GM10266 (cell line): ENCODE measurements around the gene RCE1.

Source experiments
- DNase-seq: peaks from one replicate; pipeline ENCODE4 v3.0.0; 2012; ENCODE audit errors: extremely low spot score
- TF ChIP-seq, protein P1 (sequence below): IDR thresholded peaks from 2 replicates; pipeline ENCODE4 v1.5.1; 2012; ENCODE audit warnings: mild to moderate bottlenecking, low read depth; ENCODE audit not compliant: control insufficient read depth, insufficient read depth; ENCODE audit errors: missing control alignments

RCE1 gene

DNA sequence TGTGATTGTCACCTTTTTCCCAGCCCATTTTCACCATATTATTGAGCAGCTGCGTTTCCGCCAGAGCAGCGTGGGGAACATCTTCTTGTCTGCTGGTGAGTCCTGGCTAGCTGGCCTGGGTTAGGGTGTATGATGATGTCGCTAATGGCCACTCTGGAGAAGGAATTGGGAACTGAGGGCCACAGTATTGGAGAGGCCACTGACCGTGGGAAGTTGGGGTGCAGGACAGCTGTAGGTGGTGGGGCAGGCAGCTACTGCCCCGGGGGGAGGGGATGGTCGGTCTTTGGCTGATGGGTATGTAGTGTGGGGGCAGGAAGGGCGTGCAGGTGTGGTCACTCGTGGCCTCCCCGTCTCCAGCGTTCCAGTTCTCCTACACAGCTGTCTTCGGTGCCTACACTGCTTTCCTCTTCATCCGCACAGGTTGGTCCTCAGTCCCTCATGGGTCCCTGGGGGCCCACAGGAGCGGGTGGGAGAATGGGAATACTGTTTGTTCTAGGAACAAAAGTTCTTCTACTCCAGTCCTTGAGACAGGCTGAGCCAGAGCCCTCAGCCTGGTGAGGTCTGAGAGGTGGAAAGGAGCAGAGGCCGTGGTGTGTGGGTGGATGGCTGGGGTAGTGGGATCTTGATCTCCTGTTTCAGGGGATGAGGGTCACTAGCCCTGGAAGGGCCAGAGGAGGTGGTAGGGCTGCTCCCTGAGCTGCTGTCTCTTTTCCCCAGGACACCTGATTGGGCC is 2.1 kb downstream of the RCE1 start:
- TF ChIP-seq, protein P1, sequence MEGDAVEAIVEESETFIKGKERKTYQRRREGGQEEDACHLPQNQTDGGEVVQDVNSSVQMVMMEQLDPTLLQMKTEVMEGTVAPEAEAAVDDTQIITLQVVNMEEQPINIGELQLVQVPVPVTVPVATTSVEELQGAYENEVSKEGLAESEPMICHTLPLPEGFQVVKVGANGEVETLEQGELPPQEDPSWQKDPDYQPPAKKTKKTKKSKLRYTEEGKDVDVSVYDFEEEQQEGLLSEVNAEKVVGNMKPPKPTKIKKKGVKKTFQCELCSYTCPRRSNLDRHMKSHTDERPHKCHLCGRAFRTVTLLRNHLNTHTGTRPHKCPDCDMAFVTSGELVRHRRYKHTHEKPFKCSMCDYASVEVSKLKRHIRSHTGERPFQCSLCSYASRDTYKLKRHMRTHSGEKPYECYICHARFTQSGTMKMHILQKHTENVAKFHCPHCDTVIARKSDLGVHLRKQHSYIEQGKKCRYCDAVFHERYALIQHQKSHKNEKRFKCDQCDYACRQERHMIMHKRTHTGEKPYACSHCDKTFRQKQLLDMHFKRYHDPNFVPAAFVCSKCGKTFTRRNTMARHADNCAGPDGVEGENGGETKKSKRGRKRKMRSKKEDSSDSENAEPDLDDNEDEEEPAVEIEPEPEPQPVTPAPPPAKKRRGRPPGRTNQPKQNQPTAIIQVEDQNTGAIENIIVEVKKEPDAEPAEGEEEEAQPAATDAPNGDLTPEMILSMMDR = no peak
- no peak for DNase-seq

DNA sequence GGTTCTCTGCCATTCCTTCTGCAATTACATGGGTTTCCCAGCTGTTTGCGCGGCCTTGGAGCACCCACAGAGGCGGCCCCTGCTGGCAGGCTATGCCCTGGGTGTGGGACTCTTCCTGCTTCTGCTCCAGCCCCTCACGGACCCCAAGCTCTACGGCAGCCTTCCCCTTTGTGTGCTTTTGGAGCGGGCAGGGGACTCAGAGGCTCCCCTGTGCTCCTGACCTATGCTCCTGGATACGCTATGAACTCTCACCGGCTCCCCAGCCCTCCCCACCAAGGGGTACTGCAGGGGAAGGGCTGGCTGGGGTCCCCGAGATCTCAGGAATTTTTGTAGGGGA is 2.6 kb downstream of the RCE1 start:
- DNase-seq = no peak
- TF ChIP-seq, protein P1 = no peak

DNA sequence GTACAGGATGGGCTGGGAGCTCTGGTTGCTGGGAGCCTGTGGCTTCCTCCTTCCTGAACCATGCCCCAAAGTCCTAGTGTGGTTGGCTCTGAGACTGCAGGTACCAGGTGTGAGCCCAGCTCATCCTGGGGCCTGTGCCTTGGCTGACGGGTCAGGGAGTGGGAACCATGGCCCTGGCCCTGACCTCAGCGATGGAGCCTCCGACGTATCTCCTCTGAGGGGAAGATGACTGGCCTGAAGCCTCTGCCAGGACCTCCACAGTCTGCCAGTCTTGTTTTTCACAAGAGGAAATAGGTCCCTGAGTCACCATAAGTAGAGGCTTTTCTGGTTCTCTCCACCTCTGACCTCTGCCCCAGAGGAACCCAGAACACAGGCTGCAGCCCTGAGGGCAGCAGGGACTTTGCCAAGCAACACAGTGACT is 3.4 kb downstream of the RCE1 start:
- no peak for DNase-seq
- TF ChIP-seq, protein P1 = no peak

DNA sequence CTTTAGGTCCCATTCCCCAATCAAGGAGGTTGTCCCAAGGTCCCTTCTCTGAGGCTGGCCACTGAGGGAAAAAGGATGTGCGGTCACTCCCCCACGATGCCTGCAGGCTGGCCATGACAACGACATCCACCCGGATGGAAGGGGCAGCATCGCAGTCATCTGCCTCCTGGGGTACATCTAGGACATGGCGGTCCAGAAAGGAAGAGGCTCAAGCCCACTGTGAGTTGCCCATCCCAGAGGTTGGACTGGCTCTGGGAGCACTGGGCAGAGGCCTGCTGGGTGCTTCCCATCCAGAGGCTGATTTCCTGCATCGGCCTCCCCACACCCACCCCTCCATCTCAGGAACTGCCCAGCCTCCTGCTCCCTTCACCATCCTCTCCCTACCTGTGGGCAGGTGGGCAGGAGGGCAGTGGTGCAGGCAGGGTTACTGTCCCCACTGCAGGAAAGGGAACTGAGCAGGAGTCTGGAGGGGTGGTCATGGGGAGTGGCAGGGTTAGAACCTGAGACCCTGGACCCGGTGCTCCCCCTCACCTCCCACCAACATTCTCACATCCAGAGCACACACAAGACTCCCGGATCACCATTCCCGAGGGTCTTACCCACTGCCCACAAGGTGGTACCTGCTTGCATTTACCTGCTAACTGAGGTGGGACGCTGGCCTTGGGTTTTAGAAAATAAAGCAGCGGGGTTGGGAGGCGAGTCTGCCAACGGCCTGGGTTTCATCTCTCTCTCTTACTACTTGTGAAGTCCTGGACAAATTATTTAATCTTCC is 4.4 kb downstream of the RCE1 start:
- no peak for DNase-seq

DNA sequence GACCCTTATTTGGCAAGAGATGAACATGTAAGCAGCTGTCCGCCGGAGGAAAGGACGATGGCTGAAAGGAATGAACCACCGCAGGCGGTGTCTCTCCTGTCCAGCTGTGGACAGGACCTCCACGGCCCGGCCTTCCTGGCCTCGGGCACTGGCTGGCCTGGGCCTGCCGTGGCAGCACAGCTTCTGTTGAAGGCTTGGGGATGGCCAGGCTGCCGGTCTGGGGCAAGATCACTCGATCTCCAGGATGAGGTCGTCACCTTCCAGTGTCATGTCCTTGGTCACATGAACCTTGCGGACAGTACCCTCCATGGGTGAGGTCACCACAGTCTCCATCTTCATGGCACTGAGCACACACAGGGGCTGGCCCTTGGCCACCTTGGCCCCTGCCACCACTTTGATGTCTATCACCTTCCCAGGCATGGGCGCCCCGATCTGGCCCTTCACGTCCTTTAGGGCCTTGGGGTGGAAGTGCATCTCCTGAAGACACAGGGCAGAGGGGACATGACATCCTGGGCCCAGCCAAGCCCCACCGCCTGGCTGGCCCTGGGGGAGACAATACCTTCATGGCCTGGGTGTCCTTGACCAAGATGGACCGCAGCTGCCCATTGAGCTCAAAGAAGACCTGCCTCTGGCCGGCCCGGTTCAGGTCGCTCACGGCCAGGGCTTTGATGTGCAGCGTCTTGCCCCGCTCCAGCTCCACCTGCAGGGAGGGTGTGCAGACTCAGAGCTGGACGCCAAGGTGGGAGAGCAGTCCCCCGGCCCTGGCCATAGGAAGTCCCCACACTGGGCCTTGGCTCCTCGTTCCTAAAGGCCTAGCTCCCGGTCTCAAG is 5.6 kb downstream of the RCE1 start:
- DNase-seq = no peak
- TF ChIP-seq, protein P1 = no peak

More for the DNA sequence above, 4.4 kb downstream of the RCE1 start:
- TF ChIP-seq, protein P1 = no peak

DNA sequence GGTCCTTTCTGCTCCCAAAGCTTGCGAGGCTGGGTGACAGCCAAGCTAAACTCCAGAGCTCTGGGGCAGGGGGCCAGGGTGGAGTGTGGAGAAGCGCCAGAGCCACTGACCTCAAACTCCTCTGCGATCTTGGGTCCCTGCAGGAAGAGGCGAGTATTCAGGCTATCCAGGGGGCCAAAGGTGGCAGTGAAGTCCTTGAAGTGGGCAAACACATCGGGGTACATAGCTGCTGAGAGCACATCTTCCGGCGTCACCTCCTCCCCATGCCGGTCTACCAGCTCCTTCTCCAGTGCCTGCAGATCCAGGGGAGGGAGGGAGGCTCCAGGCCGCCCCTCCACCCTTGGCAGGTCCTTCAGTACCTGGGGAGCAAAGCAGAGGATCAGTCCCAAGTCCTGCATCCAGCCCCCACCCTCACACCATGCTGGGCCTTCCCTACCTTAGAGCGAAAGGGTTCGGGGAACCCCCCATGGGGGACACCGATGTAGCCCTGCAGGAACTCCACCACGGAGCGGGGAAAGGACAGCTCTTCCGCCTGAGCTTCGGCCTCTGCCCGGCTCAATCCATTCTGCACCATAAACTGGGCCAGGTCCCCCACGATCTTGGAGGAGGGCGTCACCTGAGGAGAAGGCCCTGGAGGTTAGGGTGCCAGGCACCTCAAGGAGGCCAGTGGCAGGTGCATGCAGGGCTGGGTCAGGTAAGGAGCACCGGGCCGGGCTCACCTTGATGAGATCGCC is 6.4 kb downstream of the RCE1 start:
- no peak for DNase-seq
- TF ChIP-seq, protein P1 = no peak
